Esophagus muscularis mucosa (tissue), 4 donors: Measurements from ENCODE around the gene MYH11. TPM values are rescaled to one million over a fixed set of nuclear protein-coding genes. Genes with fewer than 3 reads are reported as not detected.
A peak's percentile ranks its signal among the peaks of the same experiment; 100 is the strongest.

Experiments
- DNase-seq: peaks from one replicate; pipeline ENCODE4 v3.0.0-alpha.2; 2017; ENCODE audit errors: extremely low spot score
- H3K27ac ChIP-seq, 4 donors: fragments of 200-600 bp; sonication (generic); replicated peaks in 1 of 4; 1 replicate in 3 of 4; 2 replicates in 1 of 4; pipeline ENCODE4 v1.5.1; 2016 to 2019; ENCODE audit warnings: mild to moderate bottlenecking in 1 of 4
- H3K27me3 ChIP-seq, 4 donors: fragments of 200-600 bp; sonication (generic); one replicate each; pipeline versions ENCODE4 v1.5.1 to v1.6.0; 2016 to 2019
- H3K36me3 ChIP-seq, 4 donors: fragments of 200-600 bp; sonication (generic); one replicate each; pipeline ENCODE4 v1.5.1; 2016 to 2019
- H3K4me1 ChIP-seq, 4 donors: fragments of 200-600 bp; sonication (generic); one replicate each; pipeline ENCODE4 v1.5.1; 2016 to 2019
- H3K4me3 ChIP-seq, 4 donors: fragments of 200-600 bp; sonication (generic); 1 replicate in 2 of 4; 2 replicates in 2 of 4; pipeline ENCODE4 v1.5.1; 2016 to 2019; ENCODE audit warnings: mild to moderate bottlenecking in 4 of 4, moderate library complexity in 1 of 4
- H3K9me3 ChIP-seq, 4 donors: fragments of 200-600 bp; sonication (generic); 1 replicate in 3 of 4; 2 replicates in 1 of 4; pipeline ENCODE4 v1.5.1; 2016 to 2019
- CTCF ChIP-seq, 3 experiments: fragments of 200-600 bp in 2 of 3; fragments of 450-650 bp in 1 of 3; sonication (generic) in 2 of 3; IDR thresholded peaks; one replicate each; pipeline ENCODE4 v1.5.1; 2017 to 2019; ENCODE audit warnings: antibody characterized with exemption in 3 of 3, mild to moderate bottlenecking in 2 of 3, moderate library complexity in 1 of 3
- EP300 ChIP-seq: sonication (generic); formaldehyde crosslinking; IDR thresholded peaks from one replicate; pipeline ENCODE4 v1.6.1; 2017; ENCODE audit warnings: antibody characterized with exemption
- POLR2A ChIP-seq: fragments of 450-650 bp; IDR thresholded peaks from one replicate; pipeline ENCODE4 v1.6.1; 2017; ENCODE audit warnings: antibody characterized with exemption, moderate library complexity, mild to moderate bottlenecking, low read depth
- POLR2AphosphoS5 ChIP-seq, 2 donors: sonication (generic); formaldehyde crosslinking; IDR thresholded peaks; one replicate each; pipeline ENCODE4 v1.6.1; 2017; ENCODE audit warnings: antibody characterized with exemption in 2 of 2
- WGBS: methylation state at CpG from one replicate; pipeline ENCODE4 v1.1.5; 2018; 5-methylcytosine and 5-hydroxymethylcytosine counted together
- intact Hi-C: fragments of 100-400 bp; cut with DNase I; formaldehyde crosslinking; loops from one replicate; pipeline ENCODE4 v1.15.1; 2023
- total RNA-seq, 4 donors: library from RNA; depleted of rRNA; stranded (reverse); fragments of >200 nt; gene quantifications; one replicate each; pipeline versions ENCODE4 v1.1.0 to v1.2.1, GENCODE V29; 2016

MYH11 gene
- total RNA-seq, 4 donors from 2014 or later = 9,583 to 20,476 (median 14,208) TPM

- peaks cover 0 to 97% (median 72%) of the 10 kb centered on the region in 4 donors for H3K4me1 ChIP-seq
- TF ChIP-seq EP300 (no peak), POLR2AphosphoS5 (IDR thresholded peaks at IDR 0.05) (peak; percentile 41 to 78)
- no peak overlapping the region for H3K4me3 ChIP-seq
- intact Hi-C loops = no loop called here
- H3K9me3 ChIP-seq = no peaks in the 10 kb centered on the region
- H3K36me3 ChIP-seq = peaks cover 0 to 99% (median 85%) of the 10 kb centered on the region in 4 donors
- no peak for DNase-seq
- H3K27ac ChIP-seq = peak overlapping the region; percentile 55 to 75 (median 68)
- no peaks in the 10 kb centered on the region for H3K27me3 ChIP-seq
- 80% methylated on average over 16 of the region's 23 CpGs for WGBS
Measured at GRCh38 chr16:15757630-15758251, 99.1 kb downstream of the MYH11 start.

DNA sequence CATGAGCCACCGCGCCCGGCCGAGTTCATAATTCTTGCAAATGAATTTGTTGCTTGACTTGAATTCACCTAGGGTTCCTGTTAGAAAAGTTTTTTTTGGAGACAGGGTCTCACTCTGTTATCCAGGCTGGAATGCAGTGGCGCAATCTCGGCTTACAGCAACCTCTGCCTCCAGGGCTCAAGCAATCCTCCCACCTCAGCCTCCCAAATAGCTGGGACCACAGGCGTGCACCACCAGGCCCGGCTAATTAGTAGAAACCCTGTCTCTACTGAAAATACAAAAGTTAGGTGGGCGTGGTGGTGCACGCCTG is 99.8 kb downstream of the MYH11 start:
- intact Hi-C loops = no loop called here
- Histone ChIP-seq H3K4me1 (peaks cover 0 to 97% (median 72%) of the 10 kb centered on the region in 4 donors), H3K27ac (peak overlapping the region; percentile 55 to 75 (median 68)), H3K27me3 (no peaks in the 10 kb centered on the region), H3K36me3 (peaks cover 0 to 99% (median 86%) of the 10 kb centered on the region in 4 donors), H3K9me3 (no peaks in the 10 kb centered on the region), H3K4me3 (no peak overlapping the region)
- no peak for DNase-seq
- WGBS = 73% methylated on average over 10 of the region's 10 CpGs
- no peak for TF ChIP-seq POLR2A
- no peak for TF ChIP-seq CTCF (IDR thresholded peaks at IDR 0.05)
- no peak for TF ChIP-seq EP300
- TF ChIP-seq POLR2AphosphoS5 (IDR thresholded peaks at IDR 0.05) = no peak

DNA sequence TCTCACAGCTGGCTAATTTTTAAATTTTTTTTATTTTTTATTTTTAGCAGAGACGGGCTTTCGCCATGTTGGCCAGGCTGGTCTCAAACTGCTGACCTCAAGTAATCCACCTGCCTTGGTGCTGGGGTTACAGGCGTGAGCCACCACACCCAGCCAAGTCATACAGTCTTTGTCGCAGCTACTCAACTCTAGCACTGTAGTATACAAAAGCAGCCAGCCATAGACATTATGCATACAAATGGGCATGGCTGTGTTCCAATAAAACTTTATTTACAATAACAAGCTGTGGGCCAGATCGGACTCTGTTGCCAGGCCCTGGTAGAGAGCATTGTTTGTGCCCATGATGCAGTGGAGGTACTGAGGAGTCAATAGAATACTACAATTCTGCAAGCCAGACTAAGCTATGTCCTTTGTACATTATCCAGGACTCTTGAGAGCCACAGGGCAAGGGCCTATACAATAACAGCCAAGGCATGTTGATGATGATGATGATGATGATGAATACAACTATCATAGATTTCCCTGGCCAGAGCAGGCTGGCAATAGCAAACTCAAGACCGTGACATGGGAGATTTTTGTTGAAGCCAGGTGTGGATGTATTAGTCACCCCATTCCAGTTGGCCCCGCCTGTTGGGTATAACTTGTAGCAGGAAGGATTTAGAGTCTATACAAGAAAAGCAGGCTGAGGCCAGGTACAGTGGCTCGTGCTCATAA is 101.8 kb downstream of the MYH11 start:
- no peak overlapping the region for H3K4me3 ChIP-seq
- peaks cover 0 to 94% (median 72%) of the 10 kb centered on the region in 4 donors for H3K4me1 ChIP-seq
- H3K27me3 ChIP-seq = no peaks in the 10 kb centered on the region
- TF ChIP-seq POLR2AphosphoS5 (IDR thresholded peaks at IDR 0.05) (peak; percentile 56 to 82), CTCF (IDR thresholded peaks at IDR 0.05) (no peak)
- H3K27ac ChIP-seq = peak overlapping the region; percentile 63 to 75 (median 73)
- WGBS = 54% methylated on average over 8 of the region's 8 CpGs
- no peaks in the 10 kb centered on the region for H3K9me3 ChIP-seq
- no peak for DNase-seq
- intact Hi-C loops = no loop called here
- peaks cover 0 to 99% (median 84%) of the 10 kb centered on the region in 4 donors for H3K36me3 ChIP-seq

- peaks cover 3 to 99% (median 86%) of the 10 kb centered on the region in 4 donors for H3K36me3 ChIP-seq
- peak overlapping the region; percentile 63 to 75 (median 73) for H3K27ac ChIP-seq
- 73% methylated on average over 9 of the region's 12 CpGs for WGBS
- DNase-seq = no peak
- no peak overlapping the region for H3K4me3 ChIP-seq
- H3K9me3 ChIP-seq = no peaks in the 10 kb centered on the region
- intact Hi-C loops = no loop called here
- TF ChIP-seq POLR2AphosphoS5 (IDR thresholded peaks at IDR 0.05) = peak; percentile 42 to 82
- TF ChIP-seq CTCF (IDR thresholded peaks at IDR 0.05) = no peak
- no peak for TF ChIP-seq POLR2A
- H3K27me3 ChIP-seq = no peaks in the 10 kb centered on the region
- H3K4me1 ChIP-seq = peaks cover 0 to 85% (median 72%) of the 10 kb centered on the region in 4 donors
Measured at GRCh38 chr16:15752717-15753488, 103.9 kb downstream of the MYH11 start.

DNA sequence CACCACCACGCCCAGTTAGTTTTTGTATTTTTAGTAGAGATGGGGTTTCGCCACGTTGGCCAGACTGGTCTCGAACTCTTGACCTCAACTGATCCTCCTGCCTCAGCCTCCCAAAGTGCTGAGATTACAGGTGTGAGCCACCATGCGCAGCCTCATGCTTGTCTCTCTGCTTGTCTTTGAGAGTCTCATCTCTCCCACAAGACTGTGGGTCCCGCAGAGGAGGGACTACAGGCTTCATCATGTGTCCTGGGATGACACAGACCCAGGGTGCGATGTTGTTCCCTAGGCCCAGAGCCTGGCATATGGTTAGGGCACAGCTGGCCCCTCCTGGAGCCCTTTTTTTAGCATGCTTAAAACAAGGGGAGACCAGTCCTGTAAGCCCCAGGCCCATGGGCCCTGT is 104.9 kb downstream of the MYH11 start:
- Histone ChIP-seq H3K27me3 (no peaks in the 10 kb centered on the region), H3K9me3 (no peaks in the 10 kb centered on the region), H3K4me1 (peaks cover 0 to 83% (median 72%) of the 10 kb centered on the region in 4 donors), H3K4me3 (no peak overlapping the region), H3K36me3 (peaks cover 4 to 99% (median 91%) of the 10 kb centered on the region in 4 donors), H3K27ac (peak overlapping the region; percentile 63 to 75 (median 73))
- intact Hi-C loops = no loop called here
- DNase-seq = no peak
- WGBS = 94% methylated on average over 7 of the region's 7 CpGs
- TF ChIP-seq POLR2AphosphoS5 (IDR thresholded peaks at IDR 0.05) (peak; percentile 25 to 83), EP300 (no peak)
